Liver (tissue), 9 donors: Measurements from ENCODE around the gene RBM14. TPM values are rescaled to one million over a fixed set of nuclear protein-coding genes. Genes with fewer than 3 reads are reported as not detected.
A peak's percentile ranks its signal among the peaks of the same experiment; 100 is the strongest.

ENCODE experiments used
- DNase-seq: peaks from one replicate; pipeline ENCODE4 v3.0.0-alpha.2; 2017; ENCODE audit warnings: low spot score
- H3K27ac ChIP-seq, 2 donors: one replicate each; pipeline ENCODE4 v1.7.0; 2013; ENCODE audit warnings: inconsistent platforms in 2 of 2, low read length in 2 of 2, control low read depth in 1 of 2, low read depth in 1 of 2, mild to moderate bottlenecking in 1 of 2
- H3K27me3 ChIP-seq, 4 donors: one replicate each; pipeline versions ENCODE4 v1.6.1 to v1.7.0; 2013; ENCODE audit warnings: low read length in 3 of 4, inconsistent platforms in 1 of 4, mild to moderate bottlenecking in 1 of 4, moderate library complexity in 1 of 4; ENCODE audit not compliant: control insufficient read depth in 4 of 4, insufficient read depth in 4 of 4
- H3K36me3 ChIP-seq, 4 donors: one replicate each; pipeline versions ENCODE4 v1.6.1 to v1.7.0; 2013; ENCODE audit warnings: low read length in 3 of 4, mild to moderate bottlenecking in 3 of 4, low read depth in 1 of 4, moderate library complexity in 1 of 4; ENCODE audit not compliant: control insufficient read depth in 4 of 4, insufficient read depth in 3 of 4
- H3K4me1 ChIP-seq, 4 donors: one replicate each; pipeline versions ENCODE4 v1.6.1 to v1.7.0; 2013; ENCODE audit warnings: low read length in 3 of 4, mild to moderate bottlenecking in 3 of 4, moderate library complexity in 1 of 4; ENCODE audit not compliant: control insufficient read depth in 4 of 4, insufficient read depth in 4 of 4
- H3K4me3 ChIP-seq, 3 donors: one replicate each; pipeline versions ENCODE4 v1.6.1 to v1.7.0; 2013; ENCODE audit warnings: low read length in 3 of 3, control low read depth in 1 of 3, low read depth in 1 of 3, mild to moderate bottlenecking in 1 of 3
- H3K9ac ChIP-seq, 2 donors: one replicate each; pipeline ENCODE4 v1.7.0; 2013; ENCODE audit warnings: low read length in 2 of 2, mild to moderate bottlenecking in 2 of 2, moderate library complexity in 2 of 2, control low read depth in 1 of 2, low read depth in 1 of 2
- H3K9me3 ChIP-seq, 4 donors: one replicate each; pipeline versions ENCODE4 v1.6.1 to v1.7.0; 2013; ENCODE audit warnings: low read length in 3 of 4; ENCODE audit not compliant: control insufficient read depth in 4 of 4
- EGR1 ChIP-seq, 2 donors: IDR thresholded peaks; 2 replicates each; pipeline ENCODE4 v1.6.1; 2016 to 2018; ENCODE audit warnings: antibody characterized with exemption in 2 of 2, low read depth in 2 of 2
- FOXA1 ChIP-seq: IDR thresholded peaks from 2 replicates; pipeline ENCODE4 v1.6.1; 2016; ENCODE audit warnings: antibody characterized with exemption
- FOXA2 ChIP-seq: IDR thresholded peaks from 2 replicates; pipeline ENCODE4 v1.6.1; 2016; ENCODE audit warnings: antibody characterized with exemption
- GABPA ChIP-seq, 2 donors: IDR thresholded peaks in 1 of 2; conservative IDR thresholded peaks in 1 of 2; 2 replicates each; pipeline ENCODE4 v1.6.1; 2016; ENCODE audit warnings: antibody characterized with exemption in 2 of 2, mild to moderate bottlenecking in 1 of 2, moderate library complexity in 1 of 2
- HNF4G ChIP-seq: IDR thresholded peaks from 2 replicates; pipeline ENCODE4 v1.6.1; 2016; ENCODE audit warnings: antibody characterized with exemption
- JUND ChIP-seq, 2 donors: IDR thresholded peaks; 2 replicates each; pipeline ENCODE4 v1.6.1; 2016; ENCODE audit warnings: antibody characterized with exemption in 2 of 2
- RAD21 ChIP-seq, 2 donors: IDR thresholded peaks; 2 replicates each; pipeline ENCODE4 v1.6.1; 2016; ENCODE audit warnings: antibody characterized with exemption in 2 of 2, mild to moderate bottlenecking in 2 of 2
- REST ChIP-seq: IDR thresholded peaks from 2 replicates; pipeline ENCODE4 v1.6.1; 2016; ENCODE audit warnings: antibody characterized with exemption, mild to moderate bottlenecking
- SP1 ChIP-seq: IDR thresholded peaks from 2 replicates; pipeline ENCODE4 v1.6.1; 2018; ENCODE audit warnings: antibody characterized with exemption, mild to moderate bottlenecking
- TAF1 ChIP-seq: conservative IDR thresholded peaks from 2 replicates; pipeline ENCODE4 v1.6.1; 2016; ENCODE audit warnings: antibody characterized with exemption, mild to moderate bottlenecking
- YY1 ChIP-seq: IDR thresholded peaks from 2 replicates; pipeline ENCODE4 v1.6.1; 2016; ENCODE audit warnings: antibody characterized with exemption, mild to moderate bottlenecking
- WGBS: extraction: QIAGEN DNeasy Blood & Tissue Kit; methylation state at CpG from one replicate; pipeline ENCODE4 v1.1.7; 2013; 5-methylcytosine and 5-hydroxymethylcytosine counted together
- polyA plus RNA-seq, 2 donors: library from polyadenylated mRNA; stranded (reverse) in 1 of 2; unstranded in 1 of 2; fragments of 200-250 nt in 1 of 2; fragments of >200 nt in 1 of 2; fragmentation: Nextera tagmentation in 1 of 2; extraction: Ambion mirVana in 1 of 2; gene quantifications; one replicate each; pipeline versions ENCODE4 v1.2.1 to v1.2.3, GENCODE V29; 2013 to 2015
- total RNA-seq, 2 donors: library from RNA; depleted of rRNA; stranded (reverse); fragments of >200 nt; gene quantifications; one replicate each; pipeline ENCODE4 v1.2.3, GENCODE V29; 2014
- TF ChIP-seq, protein P1 (sequence below): IDR thresholded peaks from 2 replicates; pipeline ENCODE4 v1.6.1; 2016; ENCODE audit warnings: antibody characterized with exemption
- TF ChIP-seq, protein P2 (sequence below): IDR thresholded peaks from 2 replicates; pipeline ENCODE4 v1.6.1; 2016; ENCODE audit warnings: antibody characterized with exemption
- TF ChIP-seq, protein P3 (sequence below): IDR thresholded peaks from 2 replicates; pipeline ENCODE4 v1.6.1; 2016; ENCODE audit warnings: antibody characterized with exemption
- donor health status: healthy.
- donor health status: healthy.
- donor health status: healthy.
- donor health status: healthy.
- donor health status: healthy.

Gene RBM14
- total and polyA plus RNA-seq, 4 donors: 7.0 to 53.5 (median 21.9) TPM

DNA sequence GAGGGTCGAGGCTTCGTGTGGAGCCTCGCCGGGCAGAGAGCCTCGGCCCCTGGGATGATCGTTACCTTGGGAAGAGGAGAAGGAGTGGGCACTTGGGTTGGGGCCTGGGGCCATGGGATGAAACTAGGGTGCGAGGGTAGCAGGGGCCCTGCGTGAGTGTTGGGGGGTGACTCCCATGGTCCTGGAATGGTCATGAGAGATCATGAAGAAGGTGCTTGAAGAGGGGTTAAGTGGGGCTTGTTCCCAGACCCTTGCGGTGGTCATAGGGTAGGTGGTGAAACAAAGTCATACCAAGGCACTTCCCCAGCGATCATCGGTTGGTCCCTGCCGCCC lies 23.2 kb upstream of the RBM14 start:
- TF ChIP-seq, protein P1, sequence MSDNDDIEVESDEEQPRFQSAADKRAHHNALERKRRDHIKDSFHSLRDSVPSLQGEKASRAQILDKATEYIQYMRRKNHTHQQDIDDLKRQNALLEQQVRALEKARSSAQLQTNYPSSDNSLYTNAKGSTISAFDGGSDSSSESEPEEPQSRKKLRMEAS: no peak
- TF ChIP-seq, protein P2, sequence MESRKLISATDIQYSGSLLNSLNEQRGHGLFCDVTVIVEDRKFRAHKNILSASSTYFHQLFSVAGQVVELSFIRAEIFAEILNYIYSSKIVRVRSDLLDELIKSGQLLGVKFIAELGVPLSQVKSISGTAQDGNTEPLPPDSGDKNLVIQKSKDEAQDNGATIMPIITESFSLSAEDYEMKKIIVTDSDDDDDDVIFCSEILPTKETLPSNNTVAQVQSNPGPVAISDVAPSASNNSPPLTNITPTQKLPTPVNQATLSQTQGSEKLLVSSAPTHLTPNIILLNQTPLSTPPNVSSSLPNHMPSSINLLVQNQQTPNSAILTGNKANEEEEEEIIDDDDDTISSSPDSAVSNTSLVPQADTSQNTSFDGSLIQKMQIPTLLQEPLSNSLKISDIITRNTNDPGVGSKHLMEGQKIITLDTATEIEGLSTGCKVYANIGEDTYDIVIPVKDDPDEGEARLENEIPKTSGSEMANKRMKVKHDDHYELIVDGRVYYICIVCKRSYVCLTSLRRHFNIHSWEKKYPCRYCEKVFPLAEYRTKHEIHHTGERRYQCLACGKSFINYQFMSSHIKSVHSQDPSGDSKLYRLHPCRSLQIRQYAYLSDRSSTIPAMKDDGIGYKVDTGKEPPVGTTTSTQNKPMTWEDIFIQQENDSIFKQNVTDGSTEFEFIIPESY: no peak
- TF ChIP-seq EGR1 (IDR thresholded peaks at IDR 0.05; ENCODE audit: low read depth in 2 of 2) (no peak), FOXA1 (no peak), YY1 (no peak), FOXA2 (no peak), RAD21 (IDR thresholded peaks at IDR 0.05) (no peak), HNF4G (no peak), SP1 (no peak), JUND (IDR thresholded peaks at IDR 0.05) (no peak), TAF1 (no peak), REST (no peak), GABPA (IDR thresholded peaks at IDR 0.05 in 1 of 2, conservative IDR thresholded peaks at IDR 0.05 in 1 of 2) (no peak)
- TF ChIP-seq, protein P3, sequence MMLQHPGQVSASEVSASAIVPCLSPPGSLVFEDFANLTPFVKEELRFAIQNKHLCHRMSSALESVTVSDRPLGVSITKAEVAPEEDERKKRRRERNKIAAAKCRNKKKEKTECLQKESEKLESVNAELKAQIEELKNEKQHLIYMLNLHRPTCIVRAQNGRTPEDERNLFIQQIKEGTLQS: no peak
- Histone ChIP-seq H3K4me1 (peaks cover 15 to 40% (median 31%) of the 10 kb centered on the region in 4 donors), H3K4me3 (peak overlapping the region; percentile 56 to 93 (median 91)), H3K27ac (peak overlapping the region; percentile 77 to 79), H3K36me3 (no peaks in the 10 kb centered on the region), H3K9me3 (no peaks in the 10 kb centered on the region), H3K27me3 (no peaks in the 10 kb centered on the region), H3K9ac (peak overlapping the region; percentile 70 to 73)
- DNase-seq: no peak
- 4% methylated on average over 12 of the region's 12 CpGs for WGBS

- Histone ChIP-seq H3K27ac (no peak overlapping the region), H3K4me3 (peak overlapping the region; percentile 56 to 93 (median 91)), H3K4me1 (peaks cover 15 to 40% (median 31%) of the 10 kb centered on the region in 4 donors), H3K9me3 (no peaks in the 10 kb centered on the region), H3K9ac (peak overlapping the region; percentile 70 to 73), H3K36me3 (no peaks in the 10 kb centered on the region), H3K27me3 (no peaks in the 10 kb centered on the region)
- WGBS: 26% methylated on average over 7 of the region's 7 CpGs
- TF ChIP-seq TAF1 (no peak), REST (peak; percentile 65)
- no peak for DNase-seq
Measured at GRCh38 chr11:66593650-66594049, 22.8 kb upstream of the RBM14 start.
